Measurements from ENCODE around the gene SLC35F3.

- TF ChIP-seq EZH2 (IDR thresholded peaks at IDR 0.05; ENCODE audit: insufficient read depth, low read length) (no peak), CTCF (IDR thresholded peaks at IDR 0.05; ENCODE audit: insufficient read depth, low read depth, low read length) (no peak)
These were observed 293.4 kb downstream of the SLC35F3 start for GRCh38 chr1:234197839-234198238.

Data from astrocyte (in vitro differentiated cells and primary cell).